ENCODE measurements around the gene OSER1. TPM values are rescaled to one million over a fixed set of nuclear protein-coding genes. Genes with fewer than 3 reads are reported as not detected.

The OSER1 gene
- total RNA-seq, 1 experiment from 2014 or later, result 35.7 TPM

DNA sequence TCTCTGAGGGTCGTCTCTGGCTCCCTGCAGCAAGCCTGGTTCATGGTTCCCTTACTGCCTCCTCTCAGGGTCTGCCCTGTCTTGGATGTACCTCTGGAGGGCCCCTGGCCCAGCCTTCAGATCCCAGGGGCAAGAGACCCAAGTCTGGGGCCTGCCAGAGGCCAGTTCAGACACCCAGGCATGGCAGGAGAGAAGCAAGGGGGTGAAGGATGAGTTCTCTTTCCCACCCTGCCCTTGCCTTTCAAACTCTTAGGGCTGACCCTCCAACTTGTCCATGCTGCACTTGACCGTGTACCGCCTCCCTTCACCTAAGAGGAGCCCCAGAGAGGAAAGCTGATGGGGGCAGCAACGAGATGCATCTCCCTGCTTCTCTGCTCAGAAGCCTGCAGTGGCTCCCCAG, 40.7 kb upstream of the OSER1 start:
- Histone ChIP-seq H3K4me2 (ENCODE audit: insufficient read depth, insufficient read length, low read length) (no peak overlapping the region), H3K14ac (ENCODE audit: insufficient read depth, low read length) (no peak overlapping the region), H3K23ac (ENCODE audit: insufficient read length, low read depth, low read length) (no peak overlapping the region), H3K56ac (ENCODE audit: insufficient read length, low read depth, low read length) (no peak overlapping the region), H2BK120ac (ENCODE audit: low read depth, low read length, poor library complexity, severe bottlenecking) (no peak overlapping the region), H2AK5ac (ENCODE audit: insufficient read length, low read length) (no peak overlapping the region), H2BK15ac (ENCODE audit: low read depth, low read length) (no peak overlapping the region), H2BK20ac (ENCODE audit: low read depth, low read length, poor library complexity, severe bottlenecking) (no peak overlapping the region), H3T11ph (ENCODE audit: low read length) (no peak overlapping the region), H4K20me1 (ENCODE audit: control insufficient read depth, insufficient read depth, insufficient read length) (no peaks in the 10 kb centered on the region), H3K23me2 (ENCODE audit: insufficient read length, low read depth, low read length, poor library complexity, severe bottlenecking) (peaks cover 8% of the 10 kb centered on the region), H4K91ac (ENCODE audit: insufficient read length, low read depth, low read length) (no peak overlapping the region), H2BK5ac (ENCODE audit: insufficient read length, low read length) (no peak overlapping the region), H3K79me2 (ENCODE audit: insufficient read depth, low read length) (no peaks in the 10 kb centered on the region), H3K79me1 (ENCODE audit: insufficient read depth, low read depth, low read length, poor library complexity, severe bottlenecking) (no peaks in the 10 kb centered on the region), H4K8ac (replicated peaks; ENCODE audit: insufficient read length, low read depth, low read length) (no peak overlapping the region), H3K18ac (ENCODE audit: insufficient read length, low read depth, low read length) (no peak overlapping the region), H3K27me3 (ENCODE audit: insufficient read depth, low read length) (no peaks in the 10 kb centered on the region), H3K9me3 (ENCODE audit: control insufficient read depth, low read depth, low read length) (no peaks in the 10 kb centered on the region), H3K4ac (ENCODE audit: low read depth, low read length) (no peak overlapping the region), H3K27ac (ENCODE audit: insufficient read length, low read depth, low read length) (no peak overlapping the region), H2AFZ (ENCODE audit: low read length) (no peak overlapping the region), H3K4me1 (ENCODE audit: insufficient read depth, low read length) (no peaks in the 10 kb centered on the region), H2BK12ac (ENCODE audit: insufficient read length, low read depth, low read length) (no peak overlapping the region), H4K5ac (ENCODE audit: insufficient read length, low read depth, low read length) (no peak overlapping the region), H3K9ac (ENCODE audit: extremely low read depth, insufficient read length, low read length) (no peak overlapping the region)
- H3K9me3 Mint-ChIP-seq, result no peaks in the 10 kb centered on the region
- H3K27me3 Mint-ChIP-seq (ENCODE audit: low read depth), result peaks cover 10% of the 10 kb centered on the region
- H3K4me3 Mint-ChIP-seq, result no peak overlapping the region
- TF ChIP-seq, protein P1, sequence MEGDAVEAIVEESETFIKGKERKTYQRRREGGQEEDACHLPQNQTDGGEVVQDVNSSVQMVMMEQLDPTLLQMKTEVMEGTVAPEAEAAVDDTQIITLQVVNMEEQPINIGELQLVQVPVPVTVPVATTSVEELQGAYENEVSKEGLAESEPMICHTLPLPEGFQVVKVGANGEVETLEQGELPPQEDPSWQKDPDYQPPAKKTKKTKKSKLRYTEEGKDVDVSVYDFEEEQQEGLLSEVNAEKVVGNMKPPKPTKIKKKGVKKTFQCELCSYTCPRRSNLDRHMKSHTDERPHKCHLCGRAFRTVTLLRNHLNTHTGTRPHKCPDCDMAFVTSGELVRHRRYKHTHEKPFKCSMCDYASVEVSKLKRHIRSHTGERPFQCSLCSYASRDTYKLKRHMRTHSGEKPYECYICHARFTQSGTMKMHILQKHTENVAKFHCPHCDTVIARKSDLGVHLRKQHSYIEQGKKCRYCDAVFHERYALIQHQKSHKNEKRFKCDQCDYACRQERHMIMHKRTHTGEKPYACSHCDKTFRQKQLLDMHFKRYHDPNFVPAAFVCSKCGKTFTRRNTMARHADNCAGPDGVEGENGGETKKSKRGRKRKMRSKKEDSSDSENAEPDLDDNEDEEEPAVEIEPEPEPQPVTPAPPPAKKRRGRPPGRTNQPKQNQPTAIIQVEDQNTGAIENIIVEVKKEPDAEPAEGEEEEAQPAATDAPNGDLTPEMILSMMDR (conservative IDR thresholded peaks at IDR 0.05), result no peak
- no CpG with 5 or more reads among the region's 4 CpGs for WGBS (ENCODE audit: extremely low coverage, insufficient read length, low lambda C conversion rate)
- no peak for DNase-seq
- no peaks in the 10 kb centered on the region for H3K36me3 Mint-ChIP-seq (ENCODE audit: insufficient read depth in 1 of 3, low read depth in 3 of 3)
- H3K27ac Mint-ChIP-seq, result no peak overlapping the region
- peaks cover 15 to 20% of the 10 kb centered on the region in 2 experiments for H3K4me1 Mint-ChIP-seq
